HG03196 (cell line): ENCODE results near the gene TBC1D5.

Experiments
- ATAC-seq: cut with Tn5 transposase; IDR thresholded peaks from one replicate; pipeline ENCODE4 v1.9.1; 2021; ENCODE audit not compliant: unreplicated experiment

Gene TBC1D5

GRCh38 chr3:17602126-17602525 is 140.3 kb downstream of the TBC1D5 start:
- ATAC-seq = no peak

- no peak for ATAC-seq
Observed at GRCh38 chr3:17592956-17593355, 149.5 kb downstream of the TBC1D5 start.

GRCh38 chr3:17590465-17590864 is 152.0 kb downstream of the TBC1D5 start:
- ATAC-seq = no peak

GRCh38 chr3:17589888-17590287 is 152.5 kb downstream of the TBC1D5 start:
- no peak for ATAC-seq

- ATAC-seq = no peak
Observed at GRCh38 chr3:17588422-17588821, 154.0 kb downstream of the TBC1D5 start.

GRCh38 chr3:17585394-17586325 is 156.8 kb downstream of the TBC1D5 start:
- no peak for ATAC-seq

- no peak for ATAC-seq
Observed at GRCh38 chr3:17584066-17584465, 158.4 kb downstream of the TBC1D5 start.

- no peak for ATAC-seq
Observed at GRCh38 chr3:17583530-17583929, 158.9 kb downstream of the TBC1D5 start.

- no peak for ATAC-seq
Observed at GRCh38 chr3:17581421-17582080, 160.9 kb downstream of the TBC1D5 start.

- ATAC-seq = no peak
Observed at GRCh38 chr3:17580901-17581300, 161.5 kb downstream of the TBC1D5 start.

GRCh38 chr3:17579289-17580031 is 163.0 kb downstream of the TBC1D5 start:
- peak; percentile 98 for ATAC-seq

- no peak for ATAC-seq
Observed at GRCh38 chr3:17577796-17578520, 164.5 kb downstream of the TBC1D5 start.

- ATAC-seq = peak; percentile 94
Observed at GRCh38 chr3:17573396-17573795, 169.0 kb downstream of the TBC1D5 start.

- no peak for ATAC-seq
Observed at GRCh38 chr3:17571686-17572085, 170.7 kb downstream of the TBC1D5 start.

GRCh38 chr3:17562845-17563244 is 179.6 kb downstream of the TBC1D5 start:
- ATAC-seq = no peak

GRCh38 chr3:17558565-17558964 is 183.9 kb downstream of the TBC1D5 start:
- no peak for ATAC-seq

GRCh38 chr3:17557749-17558463 is 184.5 kb downstream of the TBC1D5 start:
- ATAC-seq = no peak

GRCh38 chr3:17555525-17555924 is 186.9 kb downstream of the TBC1D5 start:
- no peak for ATAC-seq

GRCh38 chr3:17554078-17554477 is 188.4 kb downstream of the TBC1D5 start:
- no peak for ATAC-seq

GRCh38 chr3:17553080-17553479 is 189.4 kb downstream of the TBC1D5 start:
- ATAC-seq = no peak
